Activated CD4-positive, alpha-beta T cell treated with anti-CD3 and anti-CD28 coated beads, Interleukin-2, amount 50 U/mL, for 1 hour (primary cell): ENCODE measurements around the gene GRIK5.
"Not testable (repeated sequence)": the region's sequence is repeated elsewhere in the genome, so short reads cannot be mapped to it uniquely, and the experiment has no call there.

Experiments
- DNase-seq: peaks from one replicate; pipeline ENCODE4 v3.0.0-alpha.2; 2020

The GRIK5 gene

GRCh38 chr19:42042455-42043170 lies 27.4 kb downstream of the GRIK5 start:
- no peak for DNase-seq

- DNase-seq, result not testable (repeated sequence)
These were observed 29.5 kb downstream of the GRIK5 start for GRCh38 chr19:42040491-42040890.

- DNase-seq, result no peak
These were observed 30.0 kb downstream of the GRIK5 start for GRCh38 chr19:42040031-42040430.

GRCh38 chr19:42038666-42039065 lies 31.3 kb downstream of the GRIK5 start:
- no peak for DNase-seq

- no peak for DNase-seq
These were observed 32.4 kb downstream of the GRIK5 start for GRCh38 chr19:42037649-42038048.

- DNase-seq, result peak; percentile 61
These were observed 35.2 kb downstream of the GRIK5 start for GRCh38 chr19:42034640-42035391.

- DNase-seq, result no peak
These were observed 36.6 kb downstream of the GRIK5 start for GRCh38 chr19:42033413-42033812.

GRCh38 chr19:42032431-42032830 lies 37.6 kb downstream of the GRIK5 start:
- DNase-seq, result no peak

- no peak for DNase-seq
These were observed 39.2 kb downstream of the GRIK5 start for GRCh38 chr19:42030645-42031440.

GRCh38 chr19:42028304-42029216 lies 41.4 kb downstream of the GRIK5 start:
- DNase-seq, result peak; percentile 9

GRCh38 chr19:42024622-42025111 lies 45.3 kb downstream of the GRIK5 start:
- no peak for DNase-seq

- no peak for DNase-seq
These were observed 46.1 kb downstream of the GRIK5 start for GRCh38 chr19:42023943-42024260.

- DNase-seq, result peak; percentile 5
These were observed 46.7 kb downstream of the GRIK5 start for GRCh38 chr19:42023121-42023942.

- no peak for DNase-seq
These were observed 47.4 kb downstream of the GRIK5 start for GRCh38 chr19:42022616-42023015.

- DNase-seq, result no peak
These were observed 48.8 kb downstream of the GRIK5 start for GRCh38 chr19:42021185-42021584.

- DNase-seq, result no peak
These were observed 51.4 kb downstream of the GRIK5 start for GRCh38 chr19:42018503-42019193.

GRCh38 chr19:42017040-42017439 lies 53.0 kb downstream of the GRIK5 start:
- DNase-seq, result no peak

- not testable (repeated sequence) for DNase-seq
These were observed 57.3 kb downstream of the GRIK5 start for GRCh38 chr19:42012747-42013146.

GRCh38 chr19:42010245-42011126 lies 59.5 kb downstream of the GRIK5 start:
- no peak for DNase-seq

- DNase-seq, result no peak
These were observed 63.4 kb downstream of the GRIK5 start for GRCh38 chr19:42006569-42006968.
